ENCODE data around the gene SIN3A. TPM values are rescaled to one million over a fixed set of nuclear protein-coding genes. Genes with fewer than 3 reads are reported as not detected.

The SIN3A gene
- total and polyA plus RNA-seq, 2 donors (not counting 1 experiment from before 2014, with no cell fraction given): 32.0 to 153 TPM

GRCh38 chr15:75437721-75438120 is 13.8 kb downstream of the SIN3A start:
- intact Hi-C loops (cut with micrococcal nuclease): no loop called here
- Histone ChIP-seq H3K4me2 (replicated peaks; ENCODE audit: low read depth, low read length, poor library complexity, severe bottlenecking) (no peak overlapping the region), H4K20me1 (ENCODE audit: control insufficient read depth, insufficient read depth, low read length, poor library complexity, severe bottlenecking) (peaks cover 84% of the 10 kb centered on the region), H3K27me3 (replicated peaks in 1 of 4; ENCODE audit: control extremely low read depth in 1 of 4, control insufficient read depth in 3 of 4, insufficient read depth in 4 of 4, low read length in 3 of 4) (no peaks in the 10 kb centered on the region), H3K9me3 (ENCODE audit: control extremely low read depth in 1 of 3, control insufficient read depth in 2 of 3, insufficient read depth in 1 of 3, low read length in 2 of 3) (no peaks in the 10 kb centered on the region), H3K4me3 (ENCODE audit: control extremely low read depth in 1 of 5, extremely low read depth in 1 of 5, insufficient read depth in 1 of 5, low read depth in 2 of 5, low read length in 4 of 5) (no peak overlapping the region), H3K9ac (ENCODE audit: low read length) (no peak overlapping the region), H3K36me3 (replicated peaks in 1 of 2; ENCODE audit: control extremely low read depth in 1 of 2, control insufficient read depth in 1 of 2, extremely low read depth in 1 of 2, insufficient read depth in 2 of 2, low read length in 1 of 2) (peaks cover 0 to 27% of the 10 kb centered on the region in 2 experiments), H3K79me2 (ENCODE audit: control insufficient read depth, insufficient read depth, low read length) (peaks cover 98% of the 10 kb centered on the region), H2AFZ (ENCODE audit: insufficient read depth, low read depth, low read length, poor library complexity, severe bottlenecking) (no peak overlapping the region), H3K27ac (ENCODE audit: low read length in 2 of 2) (no peak overlapping the region), H3K4me1 (ENCODE audit: control insufficient read depth in 2 of 2, insufficient read depth in 2 of 2, low read length in 2 of 2) (peaks cover 5 to 7% of the 10 kb centered on the region in 2 donors)
- WGBS (ENCODE audit: insufficient coverage): 100% methylated on average over 3 of the region's 4 CpGs
- TF ChIP-seq, protein P1, sequence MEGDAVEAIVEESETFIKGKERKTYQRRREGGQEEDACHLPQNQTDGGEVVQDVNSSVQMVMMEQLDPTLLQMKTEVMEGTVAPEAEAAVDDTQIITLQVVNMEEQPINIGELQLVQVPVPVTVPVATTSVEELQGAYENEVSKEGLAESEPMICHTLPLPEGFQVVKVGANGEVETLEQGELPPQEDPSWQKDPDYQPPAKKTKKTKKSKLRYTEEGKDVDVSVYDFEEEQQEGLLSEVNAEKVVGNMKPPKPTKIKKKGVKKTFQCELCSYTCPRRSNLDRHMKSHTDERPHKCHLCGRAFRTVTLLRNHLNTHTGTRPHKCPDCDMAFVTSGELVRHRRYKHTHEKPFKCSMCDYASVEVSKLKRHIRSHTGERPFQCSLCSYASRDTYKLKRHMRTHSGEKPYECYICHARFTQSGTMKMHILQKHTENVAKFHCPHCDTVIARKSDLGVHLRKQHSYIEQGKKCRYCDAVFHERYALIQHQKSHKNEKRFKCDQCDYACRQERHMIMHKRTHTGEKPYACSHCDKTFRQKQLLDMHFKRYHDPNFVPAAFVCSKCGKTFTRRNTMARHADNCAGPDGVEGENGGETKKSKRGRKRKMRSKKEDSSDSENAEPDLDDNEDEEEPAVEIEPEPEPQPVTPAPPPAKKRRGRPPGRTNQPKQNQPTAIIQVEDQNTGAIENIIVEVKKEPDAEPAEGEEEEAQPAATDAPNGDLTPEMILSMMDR (IDR thresholded peaks at IDR 0.05): no peak
- TF ChIP-seq EZH2 (IDR thresholded peaks at IDR 0.05; ENCODE audit: borderline replicate concordance, insufficient read depth, low read depth, low read length, poor library complexity, severe bottlenecking): no peak
- DNase-seq: no peak
- POLR2A ChIA-PET: no interaction called here
- Mint-ChIP-seq H3K4me1 (peaks cover 38% of the 10 kb centered on the region), H3K9me3 (ENCODE audit: insufficient read depth) (no peaks in the 10 kb centered on the region), H3K4me3 (no peak overlapping the region), H3K27me3 (no peaks in the 10 kb centered on the region), H3K27ac (peak overlapping the region; percentile 51)
- CTCF ChIA-PET: no interaction called here
- ATAC-seq (ENCODE audit: low read depth): no peak

- peaks cover 86% of the 10 kb centered on the region for H4K20me1 ChIP-seq (ENCODE audit: control insufficient read depth, insufficient read depth, low read length, poor library complexity, severe bottlenecking)
- no peak for DNase-seq
- H3K4me3 Mint-ChIP-seq: no peak overlapping the region
These were observed 14.6 kb downstream of the SIN3A start for GRCh38 chr15:75436881-75437280.

More at GRCh38 chr15:75436881-75437280, 14.6 kb downstream of the SIN3A start:
- no peaks in the 10 kb centered on the region for H3K9me3 ChIP-seq (ENCODE audit: control extremely low read depth in 1 of 3, control insufficient read depth in 2 of 3, insufficient read depth in 1 of 3, low read length in 2 of 3)
- ChIA-PET POLR2A (no interaction called here), CTCF (no interaction called here)
- no peak overlapping the region for H3K9ac ChIP-seq (ENCODE audit: low read length)
- peaks cover 98% of the 10 kb centered on the region for H3K79me2 ChIP-seq (ENCODE audit: control insufficient read depth, insufficient read depth, low read length)
- ATAC-seq (ENCODE audit: low read depth): no peak
- H3K27ac Mint-ChIP-seq: no peak overlapping the region
- intact Hi-C loops (cut with micrococcal nuclease): no loop called here
- no peak for TF ChIP-seq EZH2 (IDR thresholded peaks at IDR 0.05; ENCODE audit: borderline replicate concordance, insufficient read depth, low read depth, low read length, poor library complexity, severe bottlenecking)
- TF ChIP-seq, protein P1 (IDR thresholded peaks at IDR 0.05): no peak
- peaks cover 0 to 27% of the 10 kb centered on the region in 2 experiments for H3K36me3 ChIP-seq (replicated peaks in 1 of 2; ENCODE audit: control extremely low read depth in 1 of 2, control insufficient read depth in 1 of 2, extremely low read depth in 1 of 2, insufficient read depth in 2 of 2, low read length in 1 of 2)
- peaks cover 5 to 7% of the 10 kb centered on the region in 2 donors for H3K4me1 ChIP-seq (ENCODE audit: control insufficient read depth in 2 of 2, insufficient read depth in 2 of 2, low read length in 2 of 2)
- H3K9me3 Mint-ChIP-seq (ENCODE audit: insufficient read depth): no peaks in the 10 kb centered on the region
- peaks cover 38% of the 10 kb centered on the region for H3K4me1 Mint-ChIP-seq
- WGBS (ENCODE audit: insufficient coverage): 95% methylated on average over 5 of the region's 5 CpGs
- H3K27ac ChIP-seq (ENCODE audit: low read length in 2 of 2): no peak overlapping the region
- H3K4me3 ChIP-seq (ENCODE audit: control extremely low read depth in 1 of 5, extremely low read depth in 1 of 5, insufficient read depth in 1 of 5, low read depth in 2 of 5, low read length in 4 of 5): no peak overlapping the region
- no peak overlapping the region for H3K4me2 ChIP-seq (replicated peaks; ENCODE audit: low read depth, low read length, poor library complexity, severe bottlenecking)
- H2AFZ ChIP-seq (ENCODE audit: insufficient read depth, low read depth, low read length, poor library complexity, severe bottlenecking): no peak overlapping the region
- no peaks in the 10 kb centered on the region for H3K27me3 ChIP-seq (replicated peaks in 1 of 4; ENCODE audit: control extremely low read depth in 1 of 4, control insufficient read depth in 3 of 4, insufficient read depth in 4 of 4, low read length in 3 of 4)
- H3K27me3 Mint-ChIP-seq: no peaks in the 10 kb centered on the region
